HepG2 (cell line): ENCODE measurements around the gene EFNA2. TPM values are rescaled to one million over a fixed set of nuclear protein-coding genes. Genes with fewer than 3 reads are reported as not detected.

Experiments
- AGO2 ChIP-seq: fragments of 200-400 bp; formaldehyde crosslinking; optimal IDR thresholded peaks from 2 replicates; pipeline ENCODE3; 2017; ENCODE audit warnings: mild to moderate bottlenecking, low read depth, low read length, moderate library complexity
- AHR ChIP-seq: IDR thresholded peaks from 2 replicates; pipeline ENCODE4 v1.6.1; 2018; ENCODE audit warnings: missing genetic modification reagents, missing compliant biosample characterization
- EEA1 ChIP-seq: sonication (generic); formaldehyde crosslinking; IDR thresholded peaks from 2 replicates; pipeline ENCODE4 v1.5.1; 2020; ENCODE audit warnings: mild to moderate bottlenecking, missing genetic modification reagents, borderline replicate concordance
- IKZF4 ChIP-seq: sonication (generic); formaldehyde crosslinking; IDR thresholded peaks from 2 replicates; pipeline ENCODE4 v1.5.1; 2020; ENCODE audit warnings: borderline replicate concordance, mild to moderate bottlenecking, low read depth, missing genetic modification reagents; ENCODE audit errors: not compliant biosample characterization
- IKZF5 ChIP-seq: IDR thresholded peaks from 2 replicates; pipeline ENCODE4 v1.6.1; 2018; ENCODE audit warnings: missing genetic modification reagents, mild to moderate bottlenecking, missing compliant biosample characterization
- NFAT5 ChIP-seq: sonication (generic); formaldehyde crosslinking; IDR thresholded peaks from 2 replicates; pipeline ENCODE4 v1.4.0; 2020; ENCODE audit warnings: missing genetic modification reagents
- POLR2AphosphoS5 ChIP-seq: IDR thresholded peaks from 2 replicates; pipeline ENCODE4 v1.6.1; 2012; ENCODE audit warnings: low read depth, low read length
- RFX5 ChIP-seq: IDR thresholded peaks from 2 replicates; pipeline ENCODE4 v1.6.1; 2011; ENCODE audit warnings: low read depth, low read length, improper control_type of control experiment
- SALL1 ChIP-seq: sonication (generic); formaldehyde crosslinking; IDR thresholded peaks from 2 replicates; pipeline ENCODE4 v1.8.0; 2022; ENCODE audit warnings: mild to moderate bottlenecking, missing genetic modification reagents
- SOX13 ChIP-seq, 3 experiments: fragments of 450-650 bp in 1 of 3; sonication (generic) in 1 of 3; formaldehyde crosslinking in 1 of 3; IDR thresholded peaks in 2 of 3; conservative IDR thresholded peaks in 1 of 3; 2 replicates each; pipeline versions ENCODE4 v1.5.0 to v1.6.1; 2016 to 2020; ENCODE audit warnings: antibody characterized with exemption in 1 of 3, mild to moderate bottlenecking in 1 of 3, missing compliant biosample characterization in 1 of 3, missing genetic modification reagents in 1 of 3, moderate library complexity in 1 of 3
- ZBTB20 ChIP-seq: sonication (generic); formaldehyde crosslinking; IDR thresholded peaks from 2 replicates; pipeline ENCODE4 v1.8.1; 2023; ENCODE audit warnings: missing genetic modification reagents, low read depth, mild to moderate bottlenecking, borderline replicate concordance
- ZNF143 ChIP-seq: sonication (generic); formaldehyde crosslinking; IDR thresholded peaks from 2 replicates; pipeline ENCODE4 v1.4.0; 2020; ENCODE audit warnings: missing genetic modification reagents
- ZNF160 ChIP-seq: sonication (generic); formaldehyde crosslinking; IDR thresholded peaks from 2 replicates; pipeline ENCODE4 v1.8.0; 2022; ENCODE audit warnings: mild to moderate bottlenecking, inconsistent platforms, missing genetic modification reagents
- ZNF33A ChIP-seq: sonication (generic); formaldehyde crosslinking; IDR thresholded peaks from 2 replicates; pipeline ENCODE4 v1.5.1; 2020; ENCODE audit warnings: missing genetic modification reagents, mild to moderate bottlenecking, moderate library complexity, borderline replicate concordance
- ZSCAN21 ChIP-seq: sonication (generic); formaldehyde crosslinking; IDR thresholded peaks from 2 replicates; pipeline ENCODE4 v1.8.0; 2022; ENCODE audit warnings: mild to moderate bottlenecking, missing genetic modification reagents, moderate library complexity, borderline replicate concordance
- ZSCAN5A ChIP-seq: sonication (generic); formaldehyde crosslinking; IDR thresholded peaks from 2 replicates; pipeline ENCODE4 v1.8.0; 2022; ENCODE audit warnings: mild to moderate bottlenecking, missing genetic modification reagents, borderline replicate concordance
- polyA plus RNA-seq, 8 experiments: library from polyadenylated mRNA; depleted of rRNA in 3 of 8; stranded (reverse) in 7 of 8; unstranded in 1 of 8; fragments of >200 nt; fragmentation: Illumina TruSeq in 4 of 8; extraction: Trizol in 4 of 8; gene quantifications; 2 replicates each; pipeline versions ENCODE4 v1.2.1 to v1.2.3, GENCODE V29; 2011 to 2016; ENCODE audit warnings: low read depth in 4 of 8, missing spikeins in 1 of 8, mixed read lengths in 1 of 8; ENCODE audit not compliant: insufficient read depth in 1 of 8
- total RNA-seq, 5 experiments: library from RNA; depleted of rRNA; stranded (reverse); fragments of >200 nt; fragmentation: Illumina TruSeq; extraction: Trizol; gene quantifications; 2 replicates each; pipeline ENCODE4 v1.2.3, GENCODE V29; 2016; ENCODE audit warnings: low read depth in 1 of 5
- TF ChIP-seq, protein P1 (sequence below): sonication (generic); formaldehyde crosslinking; IDR thresholded peaks from 2 replicates; pipeline ENCODE4 v1.4.0; 2020; ENCODE audit warnings: mild to moderate bottlenecking, missing genetic modification reagents

Gene EFNA2
- total and polyA plus RNA-seq, 2 of the 13 experiments (the other 11 are each of a cell fraction or from before 2014, with no cell fraction given) = 6.0 to 9.9 TPM

- TF ChIP-seq NFAT5 (CRISPR knock-in tag) (no peak; the same call in 1 of the 2 replicates), AHR (no peak), AGO2 (peak; percentile 100), ZSCAN21 (peak; percentile 95; the same call in 1 of the 2 replicates), IKZF4 (CRISPR knock-in tag) (peak; percentile 77), RFX5 (no peak), SALL1 (CRISPR knock-in tag) (peak; percentile 82), ZBTB20 (CRISPR knock-in tag) (peak; percentile 75; the same call in 1 of the 2 replicates), SOX13 (IDR thresholded peaks at IDR 0.05) (0 out of 2 replicates have a peak, but pooled peaks have one; percentile 20), SOX13 (CRISPR knock-in tag; conservative IDR thresholded peaks at IDR 0.05 in 1 of 2, IDR thresholded peaks at IDR 0.05 in 1 of 2) (peak; percentile 52 to 99; a peak in 3 of 4 replicates), ZNF143 (peak; percentile 14; the same call in 1 of the 2 replicates), ZSCAN5A (CRISPR knock-in tag) (no peak), ZNF33A (CRISPR knock-in tag) (no peak; the same call in 1 of the 2 replicates), EEA1 (no peak), POLR2AphosphoS5 (peak; percentile 93), IKZF5 (CRISPR knock-in tag) (peak; percentile 91), ZNF160 (peak; percentile 29; the same call in 1 of the 2 replicates)
- TF ChIP-seq, protein P1, sequence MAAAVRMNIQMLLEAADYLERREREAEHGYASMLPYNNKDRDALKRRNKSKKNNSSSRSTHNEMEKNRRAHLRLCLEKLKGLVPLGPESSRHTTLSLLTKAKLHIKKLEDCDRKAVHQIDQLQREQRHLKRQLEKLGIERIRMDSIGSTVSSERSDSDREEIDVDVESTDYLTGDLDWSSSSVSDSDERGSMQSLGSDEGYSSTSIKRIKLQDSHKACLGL (CRISPR knock-in tag) = 0 out of 2 replicates have a peak, but pooled peaks have one; percentile 53
Measured at GRCh38 chr19:1259206-1259875, 26.3 kb upstream of the EFNA2 start (continued).
